CD8-positive, alpha-beta memory T cell (primary cell): Measurements from ENCODE around the gene RYR2. TPM values are rescaled to one million over a fixed set of nuclear protein-coding genes. Genes with fewer than 3 reads are reported as not detected.
A peak's percentile ranks its signal among the peaks of the same experiment; 100 is the strongest.

ENCODE experiments used
- CTCF ChIA-PET: fragments of 350-600 bp; sonication (Branson Sonifier 250); formaldehyde crosslinking; loops from one replicate; lab custom pipeline; 2021; ENCODE audit warnings: antibody characterized with exemption; lab: Charles Lee
- POLR2A ChIA-PET: fragments of 350-600 bp; sonication (Branson Sonifier 250); formaldehyde crosslinking; loops from one replicate; lab custom pipeline; 2021; ENCODE audit warnings: antibody characterized with exemption; lab: Charles Lee
- DNase-seq, 5 donors: peaks; one replicate each; pipeline versions ENCODE4 v3.0.0 to v3.0.0-alpha.2; 2020 to 2022; ENCODE audit warnings: mixed read lengths in 1 of 5
- H3K27ac ChIP-seq: one replicate; pipeline ENCODE4 v1.7.0; 2013; ENCODE audit warnings: low read depth, mild to moderate bottlenecking, low read length, moderate library complexity
- H3K27me3 ChIP-seq: 2 replicates; pipeline ENCODE4 v1.7.0; 2013; ENCODE audit warnings: low read length, mild to moderate bottlenecking; ENCODE audit not compliant: insufficient read depth, poor library complexity, severe bottlenecking
- H3K36me3 ChIP-seq: 2 replicates; pipeline ENCODE4 v1.7.0; 2013; ENCODE audit warnings: mild to moderate bottlenecking, low read length, moderate library complexity; ENCODE audit not compliant: insufficient read depth
- H3K4me1 ChIP-seq: 2 replicates; pipeline ENCODE4 v1.7.0; 2013; ENCODE audit warnings: mild to moderate bottlenecking, low read length, moderate library complexity; ENCODE audit not compliant: insufficient read depth
- H3K4me3 ChIP-seq: 2 replicates; pipeline ENCODE4 v1.7.0; 2013; ENCODE audit warnings: mild to moderate bottlenecking, low read length
- H3K9me3 ChIP-seq: 2 replicates; pipeline ENCODE4 v1.7.0; 2013; ENCODE audit warnings: mild to moderate bottlenecking, low read length
- H3K27ac Mint-ChIP-seq, 8 donors: one replicate each; pipeline ENCODE4 v1.8.0; 2020 to 2021; ENCODE audit warnings: mixed read lengths in 8 of 8, mild to moderate bottlenecking in 6 of 8, inconsistent platforms in 3 of 8, moderate library complexity in 3 of 8
- H3K27me3 Mint-ChIP-seq, 2 donors: one replicate each; pipeline ENCODE4 v1.8.0; 2020 to 2021; ENCODE audit warnings: mixed read lengths in 2 of 2, mild to moderate bottlenecking in 1 of 2, moderate library complexity in 1 of 2
- H3K36me3 Mint-ChIP-seq, 3 donors: one replicate each; pipeline ENCODE4 v1.8.0; 2020 to 2021; ENCODE audit warnings: mixed read lengths in 3 of 3, inconsistent platforms in 1 of 3, mild to moderate bottlenecking in 1 of 3
- H3K4me1 Mint-ChIP-seq, 3 donors: one replicate each; pipeline ENCODE4 v1.8.0; 2020 to 2021; ENCODE audit warnings: mixed read lengths in 3 of 3, inconsistent platforms in 1 of 3, mild to moderate bottlenecking in 1 of 3
- H3K4me3 Mint-ChIP-seq, 7 donors: one replicate each; pipeline ENCODE4 v1.8.0; 2020 to 2021; ENCODE audit warnings: mixed read lengths in 7 of 7, mild to moderate bottlenecking in 6 of 7, moderate library complexity in 4 of 7, inconsistent platforms in 2 of 7
- H3K9me3 Mint-ChIP-seq, 5 donors: one replicate each; pipeline ENCODE4 v1.8.0; 2020 to 2022; ENCODE audit warnings: mixed read lengths in 5 of 5, mild to moderate bottlenecking in 3 of 5, moderate library complexity in 2 of 5, inconsistent platforms in 1 of 5
- polyA plus RNA-seq: library from polyadenylated mRNA; unstranded; fragments of 300-500 nt; fragmentation: Illumina TruSeq; gene quantifications from one replicate; pipeline ENCODE4 v1.2.3, GENCODE V29; 2021
- total RNA-seq, 2 experiments: library from RNA; stranded (reverse); gene quantifications; one replicate each; pipeline ENCODE4 v1.2.3, GENCODE V29; 2021

Gene RYR2
- under 1 TPM; 0.11 to 0.13 TPM for total RNA-seq
- polyA plus RNA-seq, result 0.06 TPM

DNA sequence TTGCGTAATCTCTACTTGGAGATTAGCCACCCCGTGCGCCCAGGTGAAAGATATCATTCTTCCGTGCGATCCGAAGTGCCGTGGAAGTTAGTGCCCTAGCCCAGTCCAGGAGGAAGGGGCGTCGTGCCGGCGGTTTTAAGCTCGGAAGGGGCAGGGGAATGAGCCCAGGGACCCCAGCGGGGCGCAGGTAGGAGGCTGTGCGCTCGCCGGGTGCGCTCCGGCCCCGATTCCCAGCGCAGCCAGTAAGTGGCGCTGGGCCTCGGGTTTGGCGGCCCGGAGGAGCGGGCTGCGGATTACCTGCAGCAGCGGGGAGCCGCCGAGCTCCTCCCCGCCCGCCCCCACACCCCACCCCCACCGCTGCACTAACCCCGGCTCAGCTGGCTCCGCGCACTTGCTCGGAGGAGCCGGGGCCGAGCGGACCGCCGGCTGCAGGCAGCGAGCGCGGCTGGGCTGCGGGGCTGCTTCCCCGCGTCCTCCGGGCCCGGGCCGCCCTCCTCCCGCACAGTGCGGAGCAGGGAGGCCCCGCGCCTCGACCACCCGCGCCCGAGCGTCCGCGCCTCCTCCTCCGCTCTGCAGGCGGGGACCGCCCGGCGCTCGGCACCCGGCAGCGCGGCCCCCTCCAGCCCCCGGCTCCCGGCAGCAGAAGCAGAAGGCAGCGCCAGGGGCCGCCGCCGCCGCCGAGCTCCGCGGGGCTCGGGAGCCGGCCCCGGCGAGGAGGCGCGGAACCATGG lies at the start of gene RYR2:
Gene RYR2 (plus strand): TSS at position 390 of the 731 bp plus-strand sequence. CDS start 338 bp downstream, at position 728.
- H3K27ac Mint-ChIP-seq, result peak within 1 kb of the TSS in 1 of 8 donors; percentile 20

DNA sequence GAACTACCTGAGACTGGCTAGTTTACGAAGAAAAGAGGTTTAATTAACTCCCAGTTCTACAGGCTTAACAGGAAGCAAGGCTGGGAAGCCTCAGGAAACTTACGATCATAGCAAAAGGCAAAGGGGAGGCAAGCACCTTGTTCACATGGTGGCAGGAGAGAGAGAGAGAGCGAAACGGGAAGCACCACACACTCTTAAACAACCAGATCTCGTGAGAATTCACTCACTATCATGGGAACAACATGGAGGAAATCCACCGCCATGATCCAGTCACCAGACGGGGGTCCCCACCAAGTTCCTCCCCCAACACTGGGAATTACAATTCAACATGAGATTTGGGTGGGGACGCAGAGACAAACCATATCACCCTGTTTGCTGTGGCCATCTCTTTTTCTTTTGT lies 49.5 kb upstream of the RYR2 start:
- Mint-ChIP-seq H3K27ac (no peak overlapping the region), H3K27me3 (peaks cover 17 to 24% of the 10 kb centered on the region in 2 donors), H3K4me1 (no peaks in the 10 kb centered on the region), H3K4me3 (no peak overlapping the region), H3K36me3 (no peaks in the 10 kb centered on the region), H3K9me3 (peaks cover 0 to 8% (median 6%) of the 10 kb centered on the region in 5 donors)
- H3K27me3 ChIP-seq, result no peaks in the 10 kb centered on the region
- H3K36me3 ChIP-seq, result no peaks in the 10 kb centered on the region
- ChIA-PET CTCF (no interaction called here), POLR2A (no interaction called here)
- no peak overlapping the region for H3K27ac ChIP-seq
- H3K9me3 ChIP-seq, result no peaks in the 10 kb centered on the region
- no peak for DNase-seq
- no peaks in the 10 kb centered on the region for H3K4me1 ChIP-seq
- H3K4me3 ChIP-seq, result no peak overlapping the region

More for the DNA sequence above, at the start of gene RYR2:
- no peaks in the 10 kb centered on the region for H3K36me3 Mint-ChIP-seq
- H3K4me3 Mint-ChIP-seq, result peak within 1 kb of the TSS in 6 of 7 donors; percentile 4 to 59 (median 34)
- no peaks in the 10 kb centered on the region for H3K9me3 ChIP-seq
- peaks cover 7 to 22% (median 19%) of the 10 kb centered on the region in 3 donors for H3K4me1 Mint-ChIP-seq
- H3K27me3 Mint-ChIP-seq, result peaks cover 20 to 51% of the 10 kb centered on the region in 2 donors
- POLR2A ChIA-PET, result no interaction called here
- no peaks in the 10 kb centered on the region for H3K4me1 ChIP-seq
- CTCF ChIA-PET, result no interaction called here
- no peak within 1 kb of the TSS for H3K4me3 ChIP-seq
- peaks cover 6% of the 10 kb centered on the region for H3K27me3 ChIP-seq
- DNase-seq, result no peak
- no peak within 1 kb of the TSS for H3K27ac ChIP-seq
- H3K36me3 ChIP-seq, result no peaks in the 10 kb centered on the region
- peaks cover 0 to 2% (median 0%) of the 10 kb centered on the region in 5 donors for H3K9me3 Mint-ChIP-seq

GRCh38 chr1:236994450-236994849 lies 47.5 kb upstream of the RYR2 start:
- Histone ChIP-seq H3K27me3 (no peaks in the 10 kb centered on the region), H3K27ac (no peak overlapping the region), H3K9me3 (no peaks in the 10 kb centered on the region), H3K4me1 (no peaks in the 10 kb centered on the region), H3K4me3 (no peak overlapping the region), H3K36me3 (no peaks in the 10 kb centered on the region)
- no peaks in the 10 kb centered on the region for H3K4me1 Mint-ChIP-seq
- ChIA-PET CTCF (no interaction called here), POLR2A (no interaction called here)
- H3K36me3 Mint-ChIP-seq, result no peaks in the 10 kb centered on the region
- peaks cover 0 to 6% (median 0%) of the 10 kb centered on the region in 5 donors for H3K9me3 Mint-ChIP-seq
- peaks cover 12 to 24% of the 10 kb centered on the region in 2 donors for H3K27me3 Mint-ChIP-seq
- DNase-seq, result no peak
- H3K4me3 Mint-ChIP-seq, result no peak overlapping the region
- H3K27ac Mint-ChIP-seq, result no peak overlapping the region

DNA sequence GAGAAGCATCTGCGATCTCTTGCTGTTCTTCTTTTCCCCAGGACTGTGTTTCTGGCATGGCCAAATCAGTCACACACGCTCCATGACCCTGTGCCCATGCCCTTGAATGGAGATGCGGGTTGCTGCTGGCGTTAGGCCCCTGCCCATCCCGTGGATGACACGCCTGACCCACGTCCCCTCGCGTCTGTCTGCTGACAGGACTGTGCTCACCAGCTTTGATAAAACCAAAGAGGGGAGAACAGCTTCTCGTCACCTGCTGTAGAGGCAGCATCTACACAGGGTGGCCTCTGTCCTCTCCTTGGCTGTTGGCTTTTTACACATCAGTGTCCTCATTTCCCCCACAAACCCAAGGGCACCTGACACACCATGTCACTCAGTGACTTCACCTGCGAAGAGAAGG lies 44.6 kb upstream of the RYR2 start:
- Histone ChIP-seq H3K27ac (no peak overlapping the region), H3K4me3 (no peak overlapping the region), H3K9me3 (no peaks in the 10 kb centered on the region), H3K27me3 (no peaks in the 10 kb centered on the region), H3K4me1 (no peaks in the 10 kb centered on the region), H3K36me3 (no peaks in the 10 kb centered on the region)
- Mint-ChIP-seq H3K9me3 (no peaks in the 10 kb centered on the region), H3K4me3 (no peak overlapping the region), H3K27ac (no peak overlapping the region), H3K4me1 (no peaks in the 10 kb centered on the region), H3K36me3 (no peaks in the 10 kb centered on the region), H3K27me3 (peaks cover 7 to 12% of the 10 kb centered on the region in 2 donors)
- ChIA-PET POLR2A (no interaction called here), CTCF (no interaction called here)
- no peak for DNase-seq

- Mint-ChIP-seq H3K27ac (no peak overlapping the region), H3K9me3 (no peaks in the 10 kb centered on the region), H3K36me3 (no peaks in the 10 kb centered on the region), H3K4me1 (no peaks in the 10 kb centered on the region), H3K27me3 (peaks cover 7 to 12% of the 10 kb centered on the region in 2 donors), H3K4me3 (no peak overlapping the region)
- Histone ChIP-seq H3K4me3 (no peak overlapping the region), H3K9me3 (no peaks in the 10 kb centered on the region), H3K4me1 (no peaks in the 10 kb centered on the region), H3K27me3 (no peaks in the 10 kb centered on the region), H3K36me3 (no peaks in the 10 kb centered on the region), H3K27ac (no peak overlapping the region)
- ChIA-PET POLR2A (no interaction called here), CTCF (no interaction called here)
- no peak for DNase-seq
Observed at GRCh38 chr1:236997882-236998281, 44.1 kb upstream of the RYR2 start.

DNA sequence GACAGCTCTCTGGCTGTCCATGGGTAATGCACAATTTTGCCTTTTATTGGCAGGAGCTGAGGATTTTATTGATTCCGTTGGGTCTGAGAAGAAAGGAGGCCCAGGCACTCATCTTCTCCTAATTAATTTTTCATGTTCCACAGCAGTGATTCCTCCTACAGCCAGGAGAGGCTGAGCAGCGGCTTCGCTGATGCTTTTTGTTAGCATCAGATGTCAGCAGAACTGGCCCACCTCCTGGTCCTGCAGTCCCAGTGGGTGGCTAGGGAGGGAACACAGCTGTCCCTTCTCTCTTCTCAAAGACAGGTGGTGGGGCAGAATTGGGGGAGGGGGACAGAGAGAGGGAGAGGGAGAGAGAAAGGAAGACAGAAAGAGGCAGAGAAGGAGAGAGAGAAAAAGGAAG lies 43.4 kb upstream of the RYR2 start:
- no peaks in the 10 kb centered on the region for H3K4me1 Mint-ChIP-seq
- peaks cover 6 to 7% of the 10 kb centered on the region in 2 donors for H3K27me3 Mint-ChIP-seq
- H3K4me3 Mint-ChIP-seq, result no peak overlapping the region
- Histone ChIP-seq H3K27me3 (no peaks in the 10 kb centered on the region), H3K4me3 (no peak overlapping the region), H3K27ac (no peak overlapping the region), H3K9me3 (no peaks in the 10 kb centered on the region), H3K36me3 (no peaks in the 10 kb centered on the region), H3K4me1 (no peaks in the 10 kb centered on the region)
- no peaks in the 10 kb centered on the region for H3K36me3 Mint-ChIP-seq
- no peak overlapping the region for H3K27ac Mint-ChIP-seq
- DNase-seq, result no peak
- H3K9me3 Mint-ChIP-seq, result no peaks in the 10 kb centered on the region
- ChIA-PET POLR2A (no interaction called here), CTCF (no interaction called here)

DNA sequence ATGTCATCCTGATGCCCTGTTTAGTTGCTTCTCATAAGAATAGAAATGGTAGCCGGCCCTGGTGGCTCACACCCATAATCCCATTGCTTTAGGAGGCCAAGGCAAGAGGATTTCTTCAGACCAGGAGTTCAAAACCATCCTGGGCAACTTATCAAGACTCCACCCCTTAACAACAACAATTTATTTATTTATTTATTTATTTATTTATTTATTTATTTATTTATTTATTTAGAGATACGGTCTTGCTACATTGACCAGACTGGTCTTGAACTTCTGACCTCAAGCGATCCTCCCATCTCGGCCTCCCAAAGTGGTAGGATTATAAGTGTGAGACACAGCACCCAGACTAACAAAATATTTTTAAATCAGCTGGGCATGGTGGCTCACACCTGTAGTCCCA lies 41.8 kb upstream of the RYR2 start:
- no peaks in the 10 kb centered on the region for H3K36me3 Mint-ChIP-seq
- H3K27ac Mint-ChIP-seq, result no peak overlapping the region
- Histone ChIP-seq H3K27ac (no peak overlapping the region), H3K27me3 (no peaks in the 10 kb centered on the region), H3K36me3 (no peaks in the 10 kb centered on the region), H3K9me3 (no peaks in the 10 kb centered on the region), H3K4me1 (no peaks in the 10 kb centered on the region), H3K4me3 (no peak overlapping the region)
- ChIA-PET CTCF (no interaction called here), POLR2A (no interaction called here)
- no peaks in the 10 kb centered on the region for H3K4me1 Mint-ChIP-seq
- no peak overlapping the region for H3K4me3 Mint-ChIP-seq
- H3K9me3 Mint-ChIP-seq, result peaks cover 0 to 2% (median 0%) of the 10 kb centered on the region in 5 donors
- H3K27me3 Mint-ChIP-seq, result peaks cover 0 to 9% of the 10 kb centered on the region in 2 donors
- DNase-seq, result no peak

DNA sequence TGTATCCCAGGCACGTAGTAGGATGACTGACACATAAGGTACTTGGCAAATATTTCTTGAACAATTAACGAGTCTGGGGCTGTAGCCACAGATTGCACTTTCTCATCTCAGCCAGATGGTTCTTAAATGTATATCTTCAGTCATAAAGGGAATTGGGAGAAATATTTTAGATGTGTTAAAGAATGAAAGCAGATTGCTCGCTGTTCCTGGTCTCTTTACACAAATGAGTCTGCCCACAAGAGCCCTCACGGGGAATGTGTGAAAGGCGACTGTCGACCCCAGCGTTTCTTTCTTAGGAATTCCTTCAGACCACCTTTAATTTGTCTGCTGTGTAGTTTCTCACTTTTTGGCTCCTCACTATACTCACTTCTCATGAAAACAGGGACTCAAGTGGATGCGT lies 38.5 kb upstream of the RYR2 start:
- Mint-ChIP-seq H3K27ac (no peak overlapping the region), H3K36me3 (no peaks in the 10 kb centered on the region), H3K27me3 (peaks cover 4 to 6% of the 10 kb centered on the region in 2 donors), H3K9me3 (peaks cover 0 to 2% (median 0%) of the 10 kb centered on the region in 5 donors), H3K4me3 (no peak overlapping the region), H3K4me1 (no peaks in the 10 kb centered on the region)
- H3K36me3 ChIP-seq, result no peaks in the 10 kb centered on the region
- H3K9me3 ChIP-seq, result no peaks in the 10 kb centered on the region
- ChIA-PET POLR2A (no interaction called here), CTCF (no interaction called here)
- H3K27ac ChIP-seq, result no peak overlapping the region
- DNase-seq, result no peak
- no peaks in the 10 kb centered on the region for H3K4me1 ChIP-seq
- no peak overlapping the region for H3K4me3 ChIP-seq
- H3K27me3 ChIP-seq, result no peaks in the 10 kb centered on the region
